ENCODE data around the gene EGR1.
"Not testable (repeated sequence)": the region's sequence is repeated elsewhere in the genome, so short reads cannot be mapped to it uniquely, and the experiment has no call there.

EGR1 gene

DNA sequence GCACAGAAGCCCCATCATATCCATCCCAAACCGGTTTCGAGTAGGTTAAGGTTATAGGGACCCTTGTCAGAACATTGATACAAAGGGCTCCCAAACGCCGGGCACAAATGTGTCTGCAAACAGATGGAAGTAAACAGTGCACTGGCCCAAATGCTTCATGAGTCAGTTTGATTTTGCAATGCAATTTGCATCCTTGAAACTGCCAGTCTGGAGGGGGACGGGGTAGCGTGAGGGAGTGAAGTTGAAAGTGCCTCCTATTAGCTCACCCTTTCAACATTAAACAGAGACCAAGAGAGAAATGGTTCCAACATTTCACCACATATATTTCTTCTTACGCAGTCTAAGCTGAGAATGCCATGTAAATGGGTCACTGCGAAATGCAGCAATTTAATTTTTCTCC, 42.2 kb downstream of the EGR1 start:
- DNase-seq (ENCODE audit: low spot score), result not testable (repeated sequence)

- no peak for DNase-seq (ENCODE audit: low spot score)
Observed at GRCh38 chr5:138508958-138509357, 43.7 kb downstream of the EGR1 start.

DNA sequence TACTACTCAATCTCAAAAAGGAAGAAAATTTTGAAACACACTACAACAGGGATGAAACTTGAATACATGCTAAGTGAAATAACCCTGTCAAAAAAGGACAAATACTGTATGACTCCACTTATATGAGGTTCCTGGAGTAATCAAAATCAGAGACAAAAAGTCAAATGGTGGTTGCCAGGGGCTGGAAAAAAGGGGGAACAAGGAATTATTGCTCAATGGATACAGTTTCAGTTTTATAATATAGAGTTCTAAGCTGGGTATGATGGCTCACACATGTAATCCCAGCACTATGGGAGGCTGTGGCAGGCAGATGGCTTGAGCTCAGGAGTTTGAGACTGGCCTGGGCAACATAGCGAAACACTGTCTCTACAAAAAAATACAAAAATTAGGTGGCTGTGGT, 48.7 kb downstream of the EGR1 start:
- DNase-seq (ENCODE audit: low spot score), result no peak

GRCh38 chr5:138515556-138516245, 50.4 kb downstream of the EGR1 start:
- no peak for DNase-seq (ENCODE audit: low spot score)

DNA sequence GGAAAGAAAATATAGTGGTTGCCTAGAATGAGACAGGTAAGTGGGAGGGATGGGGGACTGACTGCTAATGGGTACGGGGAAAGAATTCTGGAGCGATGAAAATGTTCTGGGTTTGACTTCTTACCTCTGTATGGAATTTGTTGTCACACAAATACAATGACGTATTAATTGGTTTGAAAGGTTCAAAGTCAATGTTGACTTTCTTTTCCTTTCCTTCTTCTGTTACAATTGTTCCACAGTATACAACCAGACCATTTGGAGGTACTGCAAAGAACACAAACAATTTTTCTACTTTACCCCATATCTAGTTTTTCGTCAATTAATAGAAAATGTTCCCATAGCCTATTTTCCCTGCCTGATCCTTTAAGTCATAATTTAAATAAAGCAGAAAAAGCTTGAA, 52.2 kb downstream of the EGR1 start:
- DNase-seq (ENCODE audit: low spot score), result no peak
